K562 (cell line): Measurements from ENCODE around the gene VPS45. TPM values are rescaled to one million over a fixed set of nuclear protein-coding genes. Genes with fewer than 3 reads are reported as not detected.

Source experiments
- BCL6 ChIP-seq: fragments of 250-450 bp; sonication (Bioruptor Pico); IDR thresholded peaks from 2 replicates; pipeline ENCODE4 v1.4.0; 2020
- CHD7 ChIP-seq: fragments of 200-600 bp; sonication (generic); IDR thresholded peaks from one replicate; pipeline ENCODE4 v1.6.1; 2012; ENCODE audit warnings: mild to moderate bottlenecking, low read depth, low read length, inconsistent platforms
- EHMT2 ChIP-seq: fragments of 450-650 bp; IDR thresholded peaks from 2 replicates; pipeline ENCODE4 v1.6.1; 2018; ENCODE audit warnings: antibody characterized with exemption
- EP300 ChIP-seq: IDR thresholded peaks from 2 replicates; pipeline ENCODE4 v1.6.1; 2012; ENCODE audit warnings: low read length, improper control_type of control experiment
- NRF1 ChIP-seq, 2 experiments: fragments of 450-650 bp; IDR thresholded peaks in 1 of 2; conservative IDR thresholded peaks in 1 of 2; 2 replicates each; pipeline ENCODE4 v1.6.1; 2014; ENCODE audit warnings: mild to moderate bottlenecking in 2 of 2
- POU5F1 ChIP-seq: fragments of 150-350 bp; IDR thresholded peaks from 2 replicates; pipeline ENCODE4 v1.6.1; 2014; ENCODE audit warnings: borderline replicate concordance, low read length, low read depth, mild to moderate bottlenecking; ENCODE audit not compliant: partially characterized antibody
- SIN3A ChIP-seq, 2 experiments: fragments of 150-350 bp in 1 of 2; IDR thresholded peaks; 2 replicates each; pipeline ENCODE4 v1.6.1; 2011 to 2016; ENCODE audit warnings: borderline replicate concordance in 2 of 2, low read depth in 2 of 2, low read length in 2 of 2, mild to moderate bottlenecking in 2 of 2, moderate library complexity in 2 of 2; ENCODE audit not compliant: control insufficient read depth in 1 of 2
- SRSF7 ChIP-seq: fragments of 200-400 bp; formaldehyde crosslinking; optimal IDR thresholded peaks from 2 replicates; pipeline ENCODE3; 2017; ENCODE audit warnings: mild to moderate bottlenecking, low read depth, low read length
- TCFL5 ChIP-seq: fragments of 250-450 bp; sonication (Bioruptor Pico); conservative IDR thresholded peaks from 2 replicates; pipeline ENCODE4 v1.6.1; 2021; ENCODE audit warnings: mild to moderate bottlenecking, moderate library complexity, matching md5 sums
- ZBTB49 ChIP-seq: sonication (generic); formaldehyde crosslinking; IDR thresholded peaks from 2 replicates; pipeline ENCODE4 v1.8.0; 2022; ENCODE audit warnings: missing genetic modification reagents, mild to moderate bottlenecking, borderline replicate concordance
- polyA plus RNA-seq, 8 experiments: library from polyadenylated mRNA; depleted of rRNA in 4 of 8; stranded (reverse) in 5 of 8; unstranded in 3 of 8; fragments of >200 nt; fragmentation: Nextera tagmentation in 2 of 8; fragmentation: Illumina TruSeq in 1 of 8; extraction: Ambion mirVana in 2 of 8; extraction: Trizol in 1 of 8; gene quantifications; 2 replicates each; pipeline versions ENCODE4 v1.2.1 to v1.2.3, GENCODE V29; 2011 to 2014; ENCODE audit warnings: inconsistent platforms in 1 of 8, missing spikeins in 1 of 8
- total RNA-seq, 7 experiments: library from RNA; depleted of rRNA in 6 of 7; stranded (reverse); fragments of >200 nt in 6 of 7; fragmentation: Illumina TruSeq in 2 of 7; extraction: Trizol in 2 of 7; gene quantifications; 2 replicates each; pipeline versions ENCODE4 v1.2.1 to v1.2.3, GENCODE V29; 2011 to 2021; ENCODE audit warnings: low replicate concordance in 1 of 7

VPS45 gene
- total and polyA plus RNA-seq, 9 of the 15 experiments (the other 6 are each of a cell fraction or from before 2014, with no cell fraction given) = 17.9 to 48.2 (median 34.4) TPM

GRCh38 chr1:150018165-150018564 is 49.4 kb upstream of the VPS45 start (continued):
- TF ChIP-seq SIN3A (IDR thresholded peaks at IDR 0.05; ENCODE audit: borderline replicate concordance in 2 of 2, control insufficient read depth in 1 of 2, low read depth in 2 of 2, low read length in 2 of 2) = no peak
- TF ChIP-seq CHD7 = no peak
- no peak for TF ChIP-seq ZBTB49 (CRISPR knock-in tag)
- TF ChIP-seq BCL6 (CRISPR knock-in tag) = no peak
- no peak for TF ChIP-seq EHMT2
- TF ChIP-seq NRF1 (conservative IDR thresholded peaks at IDR 0.05 in 1 of 2, IDR thresholded peaks at IDR 0.05 in 1 of 2) = no peak
- TF ChIP-seq TCFL5 (CRISPR knock-in tag) = no peak
- no peak for TF ChIP-seq SRSF7
- TF ChIP-seq POU5F1 = no peak
- TF ChIP-seq EP300 = no peak
